Placental epithelial cell (primary cell): Measurements from ENCODE around the gene SLC24A5. TPM values are rescaled to one million over a fixed set of nuclear protein-coding genes. Genes with fewer than 3 reads are reported as not detected.

Experiments used
- total RNA-seq: library from RNA; depleted of rRNA; stranded (reverse); fragments of >200 nt; gene quantifications from 2 replicates; pipeline ENCODE4 v1.2.3, GENCODE V29; 2012

Gene SLC24A5
- total RNA-seq: not detected in 2 replicates

GRCh38 chr15:48120745-48121144 lies at the start of gene SLC24A5:
SLC24A5 (plus strand) TSS chr15:48120990; CDS start chr15:48121045, 55 bp downstream.

GRCh38 chr15:48177766-48178647 lies 57.2 kb downstream of the SLC24A5 start, which contains the start of gene MYEF2:
MYEF2 (minus strand) TSS chr15:48178295; CDS start chr15:48178237, 58 bp downstream.

DNA sequence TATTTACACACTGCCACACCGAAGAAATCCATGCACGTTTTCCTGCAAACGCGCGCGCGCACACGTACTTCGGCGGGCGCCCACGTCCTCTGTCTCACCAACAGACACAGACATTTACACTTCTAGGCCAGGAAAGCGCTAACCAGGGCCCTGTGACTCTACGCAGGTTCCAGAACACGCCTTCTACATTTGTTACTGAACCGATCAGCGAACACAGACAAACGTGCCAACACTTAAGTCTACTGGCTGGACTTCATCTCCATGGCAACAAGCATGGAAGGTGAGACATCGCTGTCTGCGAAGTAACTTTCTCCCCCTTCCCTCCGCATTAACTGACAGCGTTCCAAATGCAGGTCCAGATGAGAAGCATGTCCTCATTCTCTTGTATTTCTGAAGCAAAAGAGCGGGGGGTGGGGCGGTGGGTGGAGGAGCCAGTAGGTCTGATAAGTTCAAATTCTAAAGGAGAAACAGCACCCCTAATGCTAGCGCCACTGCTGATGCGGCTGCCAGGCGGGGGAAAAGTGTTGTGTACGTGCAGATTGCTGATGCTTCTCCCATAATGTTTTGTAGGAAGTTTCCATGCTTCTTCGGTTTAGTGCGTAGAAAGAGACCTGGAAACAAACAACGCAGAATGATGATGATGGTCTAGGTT lies 70.9 kb downstream of the SLC24A5 start, which contains the start of gene CTXN2:
CTXN2 (plus strand) TSS at position 92 of the 652 bp plus-strand sequence. CDS start 9,636 bp downstream, outside the sequence.

Other genes starting within 250 kb of the SLC24A5 start
- not detected in 2 replicates for gene MYEF2, start 57.3 kb downstream of the SLC24A5 start, total RNA-seq
- not detected in 2 replicates for gene CTXN2, start 70.7 kb downstream of the SLC24A5 start, total RNA-seq
- not detected in 2 replicates for gene SLC12A1, start 85.3 kb downstream of the SLC24A5 start, total RNA-seq
- gene DUT, start 210.4 kb downstream of the SLC24A5 start, total RNA-seq: 41.2 and 54.9 TPM in 2 replicates